K562 (cell line): Measurements from ENCODE around the gene MMP2. TPM values are rescaled to one million over a fixed set of nuclear protein-coding genes. Genes with fewer than 3 reads are reported as not detected.

Experiments used
- ATAC-seq: fragments of 200-7000 bp; cut with Tn5 transposase; 3 replicates; pipeline ENCODE4 v1.9.1; 2020; ENCODE audit warnings: moderate library complexity
- BruUV-seq: library from RNA; stranded (reverse); fragments of 400-500 nt; replicated peaks from 2 replicates; lab custom pipeline; 2021; lab: Mats Ljungman, UMichigan
- CTCF ChIA-PET: fragments of 300-600 bp; formaldehyde crosslinking; extraction: SDS; loops from one replicate; lab custom pipeline; 2021; ENCODE audit warnings: low intra/inter-chr PET ratio; lab: Yijun Ruan, JAX
- POLR2A ChIA-PET: fragments of 300-600, 350-650 bp; sonication (Branson Sonifier 250); formaldehyde crosslinking; extraction: SDS; loops from one replicate; lab custom pipeline; 2021; ENCODE audit warnings: antibody characterized with exemption, inconsistent platforms; lab: Yijun Ruan, JAX
- DNase-seq, 4 experiments: peaks; one replicate each; pipeline versions ENCODE4 v3.0.0 to v3.0.0-alpha.2; 2011 to 2018; ENCODE audit warnings: low spot score in 3 of 4, mixed read lengths in 3 of 4; ENCODE audit errors: extremely low read depth in 1 of 4
- FAIRE-seq: peaks from 2 replicates; lab custom pipeline; 2011; peaks lifted over from hg19 to GRCh38; lab: Jason Lieb, UNC
- H2AFZ ChIP-seq: 2 replicates; pipeline ENCODE4 v1.6.0; 2011; ENCODE audit warnings: low read depth, low read length, control low read depth, inconsistent platforms
- H3K27ac ChIP-seq: fragments of 200-600 bp; 3 replicates; pipeline ENCODE4 v1.8.0; 2011; ENCODE audit warnings: low read depth, mild to moderate bottlenecking, control low read depth, inconsistent platforms, low read length, moderate library complexity, mixed read lengths; ENCODE audit errors: extremely low read depth
- H3K27me3 ChIP-seq, 2 experiments: fragments of 300-600 bp in 1 of 2; 2 replicates in 1 of 2; 3 replicates in 1 of 2; pipeline versions ENCODE4 v1.6.0 to v1.8.0; 2011; ENCODE audit warnings: inconsistent platforms in 2 of 2, low read length in 2 of 2, mild to moderate bottlenecking in 1 of 2, mixed read lengths in 1 of 2, moderate library complexity in 1 of 2; ENCODE audit not compliant: control insufficient read depth in 2 of 2, insufficient read depth in 2 of 2
- H3K36me3 ChIP-seq: fragments of 300-600 bp; 3 replicates; pipeline ENCODE4 v1.8.0; 2011; ENCODE audit warnings: mild to moderate bottlenecking, low read length, inconsistent platforms; ENCODE audit not compliant: control insufficient read depth, insufficient read depth
- H3K4me1 ChIP-seq, 2 experiments: fragments of 200-600 bp in 1 of 2; replicated peaks in 1 of 2; 2 replicates in 1 of 2; 3 replicates in 1 of 2; pipeline versions ENCODE4 v1.5.1 to v1.8.0; 2011; ENCODE audit warnings: inconsistent platforms in 2 of 2, low read length in 2 of 2, mild to moderate bottlenecking in 1 of 2, mixed read lengths in 1 of 2, moderate library complexity in 1 of 2; ENCODE audit not compliant: control insufficient read depth in 2 of 2, insufficient read depth in 2 of 2
- H3K4me2 ChIP-seq: 2 replicates; pipeline ENCODE4 v1.6.1; 2011; ENCODE audit warnings: low read length, control low read depth, inconsistent platforms, mixed read lengths; ENCODE audit not compliant: insufficient read depth
- H3K4me3 ChIP-seq: fragments of 200-600 bp; sonication (generic), shearing (Covaris generic); 2 replicates; pipeline ENCODE4 v1.5.1; 2016; ENCODE audit warnings: control low read depth, inconsistent platforms
- H3K79me2 ChIP-seq: fragments of 200-600 bp; 3 replicates; pipeline ENCODE4 v1.8.0; 2011; ENCODE audit warnings: low read length, inconsistent platforms; ENCODE audit not compliant: control insufficient read depth, insufficient read depth
- H3K9ac ChIP-seq, 2 experiments: 2 replicates each; pipeline versions ENCODE4 v1.6.0 to v1.6.1; 2011; ENCODE audit warnings: low read depth in 2 of 2, low read length in 2 of 2, control low read depth in 1 of 2, inconsistent platforms in 1 of 2, mild to moderate bottlenecking in 1 of 2, mixed read lengths in 1 of 2; ENCODE audit not compliant: insufficient read depth in 1 of 2
- H3K9me1 ChIP-seq: one replicate; pipeline ENCODE4 v1.6.0; 2011; ENCODE audit warnings: inconsistent platforms, mild to moderate bottlenecking, low read length, moderate library complexity; ENCODE audit not compliant: control insufficient read depth, insufficient read depth
- H3K9me3 ChIP-seq: replicated peaks from 2 replicates; pipeline ENCODE4 v1.5.1; 2011; ENCODE audit warnings: low read depth, low read length, inconsistent platforms; ENCODE audit not compliant: control insufficient read depth, insufficient read depth
- H4K20me1 ChIP-seq: replicated peaks from 2 replicates; pipeline ENCODE4 v1.6.1; 2011; ENCODE audit warnings: low read length, inconsistent platforms, mixed read lengths; ENCODE audit not compliant: control insufficient read depth, insufficient read depth
- HDAC8 ChIP-seq: fragments of 450-650 bp; IDR thresholded peaks from 2 replicates; pipeline ENCODE4 v1.6.1; 2016; ENCODE audit warnings: mild to moderate bottlenecking, missing genetic modification characterization, moderate library complexity, missing compliant biosample characterization
- SAP30 ChIP-seq: fragments of 200-600 bp; sonication (generic); IDR thresholded peaks from 2 replicates; pipeline ENCODE4 v1.6.1; 2012; ENCODE audit warnings: borderline replicate concordance, low read depth, mild to moderate bottlenecking, moderate library complexity, low read length, control low read depth, inconsistent platforms; ENCODE audit not compliant: insufficient read depth, poor library complexity, severe bottlenecking
- WGBS: fragments of 100-300 bp; shearing (Covaris generic); methylation state at CpG from one replicate; pipeline ENCODE4 v1.1.6; 2016; ENCODE audit warnings: low coverage, mixed read lengths; ENCODE audit not compliant: insufficient coverage; ENCODE audit errors: missing lambda C conversion rate; 5-methylcytosine and 5-hydroxymethylcytosine counted together
- in situ Hi-C: fragments of 300-500 bp; cut with MboI; formaldehyde crosslinking; loops from 4 replicates; pipeline ENCODE4 v1.15.0; 2018; ENCODE audit warnings: inconsistent platforms, mixed read lengths
- intact Hi-C: fragments of 100-400 bp; cut with micrococcal nuclease; formaldehyde crosslinking; loops from 2 replicates; pipeline ENCODE4 v1.14.2; 2022
- polyA plus RNA-seq, 8 experiments: library from polyadenylated mRNA; depleted of rRNA in 4 of 8; stranded (reverse) in 5 of 8; unstranded in 3 of 8; fragments of >200 nt; fragmentation: Nextera tagmentation in 2 of 8; fragmentation: Illumina TruSeq in 1 of 8; extraction: Ambion mirVana in 2 of 8; extraction: Trizol in 1 of 8; gene quantifications; 2 replicates each; pipeline versions ENCODE4 v1.2.1 to v1.2.3, GENCODE V29; 2011 to 2014; ENCODE audit warnings: inconsistent platforms in 1 of 8, missing spikeins in 1 of 8
- total RNA-seq, 7 experiments: library from RNA; depleted of rRNA in 6 of 7; stranded (reverse); fragments of >200 nt in 6 of 7; fragmentation: Illumina TruSeq in 2 of 7; extraction: Trizol in 2 of 7; gene quantifications; 2 replicates each; pipeline versions ENCODE4 v1.2.1 to v1.2.3, GENCODE V29; 2011 to 2021; ENCODE audit warnings: low replicate concordance in 1 of 7
- TF ChIP-seq, protein P1 (sequence below): sonication (generic); formaldehyde crosslinking; IDR thresholded peaks from 2 replicates; pipeline ENCODE4 v1.8.1; 2023; ENCODE audit warnings: mild to moderate bottlenecking, missing genetic modification reagents
- TF ChIP-seq, protein P2 (sequence below): fragments of 450-650 bp; formaldehyde crosslinking; IDR thresholded peaks from 2 replicates; pipeline ENCODE4 v1.4.0; 2020; ENCODE audit warnings: mild to moderate bottlenecking, moderate library complexity

The MMP2 gene
- total and polyA plus RNA-seq, 9 of the 15 experiments (the other 6 are each of a cell fraction or from before 2014, with no cell fraction given): 0.05 to 0.53 TPM; not detected in 7

DNA sequence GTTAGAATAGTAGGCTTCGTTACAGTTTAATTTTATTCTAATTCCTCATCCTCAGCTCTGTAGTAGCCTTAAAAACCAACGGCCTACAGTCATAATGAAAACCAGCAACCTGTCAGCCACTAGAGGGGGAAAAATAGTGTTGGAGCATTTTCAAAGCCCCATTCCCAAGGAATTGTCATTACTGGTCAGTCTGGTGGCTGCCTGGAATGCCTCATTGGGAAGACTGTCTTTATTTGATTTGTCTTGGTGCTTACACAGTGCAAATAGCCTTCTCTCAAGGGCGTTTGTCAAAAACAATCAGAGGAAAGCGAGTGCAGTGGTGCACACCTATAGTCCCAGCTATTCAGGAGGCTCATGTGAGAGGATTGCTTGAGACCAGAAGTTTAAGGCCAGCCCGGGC, 34.6 kb downstream of the MMP2 start:
- POLR2A ChIA-PET: interaction anchor here (1.0 kb wide), 1 partner anchor 26 kb away, joined by 3 read pairs; no protein-coding TSS in a partner anchor
- in situ Hi-C loops: no loop called here
- DNase-seq: no peak
- Histone ChIP-seq H3K4me2 (no peak overlapping the region), H4K20me1 (no peaks in the 10 kb centered on the region), H3K9ac (no peak overlapping the region), H3K36me3 (no peaks in the 10 kb centered on the region), H3K9me1 (no peaks in the 10 kb centered on the region), H3K27ac (no peak overlapping the region), H2AFZ (no peak overlapping the region), H3K4me3 (no peak overlapping the region), H3K4me1 (peaks cover 4 to 10% of the 10 kb centered on the region in 2 experiments; a peak in 4 of 5 replicates), H3K27me3 (no peaks in the 10 kb centered on the region), H3K79me2 (no peaks in the 10 kb centered on the region), H3K9me3 (no peaks in the 10 kb centered on the region)
- intact Hi-C loops: no loop called here
- 15% methylated on average over 5 of the region's 5 CpGs for WGBS
- BruUV-seq: no TSS peak
- FAIRE-seq: peak; percentile 49
- no peak for ATAC-seq
- CTCF ChIA-PET: no interaction called here
- TF ChIP-seq, protein P1, sequence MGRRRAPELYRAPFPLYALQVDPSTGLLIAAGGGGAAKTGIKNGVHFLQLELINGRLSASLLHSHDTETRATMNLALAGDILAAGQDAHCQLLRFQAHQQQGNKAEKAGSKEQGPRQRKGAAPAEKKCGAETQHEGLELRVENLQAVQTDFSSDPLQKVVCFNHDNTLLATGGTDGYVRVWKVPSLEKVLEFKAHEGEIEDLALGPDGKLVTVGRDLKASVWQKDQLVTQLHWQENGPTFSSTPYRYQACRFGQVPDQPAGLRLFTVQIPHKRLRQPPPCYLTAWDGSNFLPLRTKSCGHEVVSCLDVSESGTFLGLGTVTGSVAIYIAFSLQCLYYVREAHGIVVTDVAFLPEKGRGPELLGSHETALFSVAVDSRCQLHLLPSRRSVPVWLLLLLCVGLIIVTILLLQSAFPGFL (CRISPR knock-in tag): no peak
- TF ChIP-seq, protein P2, sequence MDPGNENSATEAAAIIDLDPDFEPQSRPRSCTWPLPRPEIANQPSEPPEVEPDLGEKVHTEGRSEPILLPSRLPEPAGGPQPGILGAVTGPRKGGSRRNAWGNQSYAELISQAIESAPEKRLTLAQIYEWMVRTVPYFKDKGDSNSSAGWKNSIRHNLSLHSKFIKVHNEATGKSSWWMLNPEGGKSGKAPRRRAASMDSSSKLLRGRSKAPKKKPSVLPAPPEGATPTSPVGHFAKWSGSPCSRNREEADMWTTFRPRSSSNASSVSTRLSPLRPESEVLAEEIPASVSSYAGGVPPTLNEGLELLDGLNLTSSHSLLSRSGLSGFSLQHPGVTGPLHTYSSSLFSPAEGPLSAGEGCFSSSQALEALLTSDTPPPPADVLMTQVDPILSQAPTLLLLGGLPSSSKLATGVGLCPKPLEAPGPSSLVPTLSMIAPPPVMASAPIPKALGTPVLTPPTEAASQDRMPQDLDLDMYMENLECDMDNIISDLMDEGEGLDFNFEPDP: no peak
- no peak for TF ChIP-seq SAP30
- TF ChIP-seq HDAC8: no peak
